K562 (cell line): ENCODE data around the gene GUCA1A. TPM values are rescaled to one million over a fixed set of nuclear protein-coding genes. Genes with fewer than 3 reads are reported as not detected.

Source experiments
- ATAC-seq: fragments of 200-7000 bp; cut with Tn5 transposase; 3 replicates; pipeline ENCODE4 v1.9.1; 2020; ENCODE audit warnings: moderate library complexity
- BruUV-seq: library from RNA; stranded (reverse); fragments of 400-500 nt; replicated peaks from 2 replicates; lab custom pipeline; 2021; lab: Mats Ljungman, UMichigan
- CTCF ChIA-PET: fragments of 300-600 bp; formaldehyde crosslinking; extraction: SDS; loops from one replicate; lab custom pipeline; 2021; ENCODE audit warnings: low intra/inter-chr PET ratio; lab: Yijun Ruan, JAX
- POLR2A ChIA-PET: fragments of 300-600, 350-650 bp; sonication (Branson Sonifier 250); formaldehyde crosslinking; extraction: SDS; loops from one replicate; lab custom pipeline; 2021; ENCODE audit warnings: antibody characterized with exemption, inconsistent platforms; lab: Yijun Ruan, JAX
- DNase-seq, 4 experiments: peaks; one replicate each; pipeline versions ENCODE4 v3.0.0 to v3.0.0-alpha.2; 2011 to 2018; ENCODE audit warnings: low spot score in 3 of 4, mixed read lengths in 3 of 4; ENCODE audit errors: extremely low read depth in 1 of 4
- FAIRE-seq: peaks from 2 replicates; lab custom pipeline; 2011; peaks lifted over from hg19 to GRCh38; lab: Jason Lieb, UNC
- H2AFZ ChIP-seq: 2 replicates; pipeline ENCODE4 v1.6.0; 2011; ENCODE audit warnings: low read depth, low read length, control low read depth, inconsistent platforms
- H3K27ac ChIP-seq: fragments of 200-600 bp; 3 replicates; pipeline ENCODE4 v1.8.0; 2011; ENCODE audit warnings: low read depth, mild to moderate bottlenecking, control low read depth, inconsistent platforms, low read length, moderate library complexity, mixed read lengths; ENCODE audit errors: extremely low read depth
- H3K27me3 ChIP-seq, 2 experiments: fragments of 300-600 bp in 1 of 2; 2 replicates in 1 of 2; 3 replicates in 1 of 2; pipeline versions ENCODE4 v1.6.0 to v1.8.0; 2011; ENCODE audit warnings: inconsistent platforms in 2 of 2, low read length in 2 of 2, mild to moderate bottlenecking in 1 of 2, mixed read lengths in 1 of 2, moderate library complexity in 1 of 2; ENCODE audit not compliant: control insufficient read depth in 2 of 2, insufficient read depth in 2 of 2
- H3K36me3 ChIP-seq: fragments of 300-600 bp; 3 replicates; pipeline ENCODE4 v1.8.0; 2011; ENCODE audit warnings: mild to moderate bottlenecking, low read length, inconsistent platforms; ENCODE audit not compliant: control insufficient read depth, insufficient read depth
- H3K4me1 ChIP-seq, 2 experiments: fragments of 200-600 bp in 1 of 2; replicated peaks in 1 of 2; 2 replicates in 1 of 2; 3 replicates in 1 of 2; pipeline versions ENCODE4 v1.5.1 to v1.8.0; 2011; ENCODE audit warnings: inconsistent platforms in 2 of 2, low read length in 2 of 2, mild to moderate bottlenecking in 1 of 2, mixed read lengths in 1 of 2, moderate library complexity in 1 of 2; ENCODE audit not compliant: control insufficient read depth in 2 of 2, insufficient read depth in 2 of 2
- H3K4me2 ChIP-seq: 2 replicates; pipeline ENCODE4 v1.6.1; 2011; ENCODE audit warnings: low read length, control low read depth, inconsistent platforms, mixed read lengths; ENCODE audit not compliant: insufficient read depth
- H3K4me3 ChIP-seq: fragments of 200-600 bp; sonication (generic), shearing (Covaris generic); 2 replicates; pipeline ENCODE4 v1.5.1; 2016; ENCODE audit warnings: control low read depth, inconsistent platforms
- H3K79me2 ChIP-seq: fragments of 200-600 bp; 3 replicates; pipeline ENCODE4 v1.8.0; 2011; ENCODE audit warnings: low read length, inconsistent platforms; ENCODE audit not compliant: control insufficient read depth, insufficient read depth
- H3K9ac ChIP-seq, 2 experiments: 2 replicates each; pipeline versions ENCODE4 v1.6.0 to v1.6.1; 2011; ENCODE audit warnings: low read depth in 2 of 2, low read length in 2 of 2, control low read depth in 1 of 2, inconsistent platforms in 1 of 2, mild to moderate bottlenecking in 1 of 2, mixed read lengths in 1 of 2; ENCODE audit not compliant: insufficient read depth in 1 of 2
- H3K9me1 ChIP-seq: one replicate; pipeline ENCODE4 v1.6.0; 2011; ENCODE audit warnings: inconsistent platforms, mild to moderate bottlenecking, low read length, moderate library complexity; ENCODE audit not compliant: control insufficient read depth, insufficient read depth
- H3K9me3 ChIP-seq: replicated peaks from 2 replicates; pipeline ENCODE4 v1.5.1; 2011; ENCODE audit warnings: low read depth, low read length, inconsistent platforms; ENCODE audit not compliant: control insufficient read depth, insufficient read depth
- H4K20me1 ChIP-seq: replicated peaks from 2 replicates; pipeline ENCODE4 v1.6.1; 2011; ENCODE audit warnings: low read length, inconsistent platforms, mixed read lengths; ENCODE audit not compliant: control insufficient read depth, insufficient read depth
- HDAC1 ChIP-seq, 2 experiments: fragments of 450-650 bp; IDR thresholded peaks; 2 replicates each; pipeline ENCODE4 v1.6.1; 2016 to 2017; ENCODE audit warnings: inconsistent platforms in 1 of 2, mild to moderate bottlenecking in 1 of 2, moderate library complexity in 1 of 2
- LEF1 ChIP-seq: fragments of 450-650 bp; IDR thresholded peaks from 2 replicates; pipeline ENCODE4 v1.6.1; 2016; ENCODE audit warnings: mild to moderate bottlenecking
- MYC ChIP-seq, 2 experiments: fragments of 250-450 bp in 1 of 2; sonication (Bioruptor Pico) in 1 of 2; IDR thresholded peaks; 2 replicates each; pipeline versions ENCODE4 v1.5.1 to v1.6.1; 2012 to 2021; ENCODE audit warnings: low read depth in 2 of 2, borderline replicate concordance in 1 of 2, improper control_type of control experiment in 1 of 2, low read length in 1 of 2, mild to moderate bottlenecking in 1 of 2, moderate library complexity in 1 of 2
- NR4A1 ChIP-seq, 2 experiments: fragments of 250-450 bp in 1 of 2; fragments of 450-650 bp in 1 of 2; sonication (Bioruptor Pico) in 1 of 2; IDR thresholded peaks; 2 replicates each; pipeline versions ENCODE4 v1.4.0 to v1.6.1; 2016 to 2020; ENCODE audit warnings: mild to moderate bottlenecking in 2 of 2, missing compliant biosample characterization in 1 of 2, missing genetic modification characterization in 1 of 2, moderate library complexity in 1 of 2
- SMARCC2 ChIP-seq: fragments of 450-650 bp; IDR thresholded peaks from 2 replicates; pipeline ENCODE4 v1.6.1; 2017; ENCODE audit warnings: antibody characterized with exemption, moderate library complexity, mild to moderate bottlenecking, low read depth
- WGBS: fragments of 100-300 bp; shearing (Covaris generic); methylation state at CpG from one replicate; pipeline ENCODE4 v1.1.6; 2016; ENCODE audit warnings: low coverage, mixed read lengths; ENCODE audit not compliant: insufficient coverage; ENCODE audit errors: missing lambda C conversion rate; 5-methylcytosine and 5-hydroxymethylcytosine counted together
- in situ Hi-C: fragments of 300-500 bp; cut with MboI; formaldehyde crosslinking; loops from 4 replicates; pipeline ENCODE4 v1.15.0; 2018; ENCODE audit warnings: inconsistent platforms, mixed read lengths
- intact Hi-C: fragments of 100-400 bp; cut with micrococcal nuclease; formaldehyde crosslinking; loops from 2 replicates; pipeline ENCODE4 v1.14.2; 2022
- polyA plus RNA-seq, 8 experiments: library from polyadenylated mRNA; depleted of rRNA in 4 of 8; stranded (reverse) in 5 of 8; unstranded in 3 of 8; fragments of >200 nt; fragmentation: Nextera tagmentation in 2 of 8; fragmentation: Illumina TruSeq in 1 of 8; extraction: Ambion mirVana in 2 of 8; extraction: Trizol in 1 of 8; gene quantifications; 2 replicates each; pipeline versions ENCODE4 v1.2.1 to v1.2.3, GENCODE V29; 2011 to 2014; ENCODE audit warnings: inconsistent platforms in 1 of 8, missing spikeins in 1 of 8
- total RNA-seq, 7 experiments: library from RNA; depleted of rRNA in 6 of 7; stranded (reverse); fragments of >200 nt in 6 of 7; fragmentation: Illumina TruSeq in 2 of 7; extraction: Trizol in 2 of 7; gene quantifications; 2 replicates each; pipeline versions ENCODE4 v1.2.1 to v1.2.3, GENCODE V29; 2011 to 2021; ENCODE audit warnings: low replicate concordance in 1 of 7
- TF ChIP-seq, protein P1 (sequence below): fragments of 450-650 bp; IDR thresholded peaks from 2 replicates; pipeline ENCODE4 v1.6.1; 2017; ENCODE audit warnings: antibody characterized with exemption, mild to moderate bottlenecking
- TF ChIP-seq, protein P2 (sequence below), 2 experiments: IDR thresholded peaks in 1 of 2; conservative IDR thresholded peaks in 1 of 2; 2 replicates each; pipeline ENCODE4 v1.6.1; 2016; ENCODE audit warnings: low read depth in 2 of 2, mild to moderate bottlenecking in 1 of 2, missing compliant biosample characterization in 1 of 2, missing genetic modification characterization in 1 of 2, moderate library complexity in 1 of 2

GUCA1A gene
- total and polyA plus RNA-seq, 9 of the 15 experiments (the other 6 are each of a cell fraction or from before 2014, with no cell fraction given) = not detected

DNA sequence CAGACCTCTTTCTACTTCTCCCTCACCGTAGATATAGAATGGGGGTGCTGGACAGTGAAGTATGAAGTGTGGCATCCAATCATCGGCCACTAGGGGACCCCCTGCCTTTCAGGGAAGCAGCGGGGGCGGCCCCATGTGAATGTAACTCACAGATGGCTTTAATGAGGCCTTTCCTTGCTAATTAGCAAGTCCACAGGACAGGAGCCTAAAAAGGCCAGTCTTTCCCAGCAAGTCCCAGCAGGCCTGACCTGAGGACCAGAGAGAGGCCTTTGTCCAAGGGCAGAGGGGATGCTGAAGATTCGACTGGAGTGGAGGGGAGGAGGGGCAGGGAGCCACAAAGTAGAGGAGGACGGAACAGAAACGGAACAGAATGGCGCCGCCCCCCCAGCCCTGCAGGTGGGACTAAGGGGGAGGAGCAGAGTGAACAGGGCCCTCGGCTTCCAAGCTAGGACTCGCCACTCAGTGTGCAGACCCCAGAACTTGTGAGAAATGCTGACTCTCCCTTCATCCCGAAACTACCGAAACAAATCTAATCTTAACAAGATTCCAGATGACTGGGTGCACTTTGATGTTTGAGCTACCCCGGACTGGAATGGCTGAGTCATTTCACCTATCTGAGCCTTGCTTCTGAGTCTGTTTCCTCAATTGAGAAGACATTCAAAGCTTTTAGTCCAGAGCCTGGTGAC is 36.5 kb upstream of the GUCA1A start (continued):
- 0 out of 2 replicates have a peak, but pooled peaks have one; percentile 78 for TF ChIP-seq SMARCC2
- TF ChIP-seq LEF1 = peak; percentile 99
- TF ChIP-seq NR4A1 (CRISPR knock-in tag; IDR thresholded peaks at IDR 0.05) = 0 out of 2 replicates have a peak, but pooled peaks have one; percentile 44
- TF ChIP-seq NR4A1 (tag; IDR thresholded peaks at IDR 0.05) = no peak
- TF ChIP-seq HDAC1 (IDR thresholded peaks at IDR 0.05) = peak; percentile 19 to 57; a peak in 1 of 4 replicates

DNA sequence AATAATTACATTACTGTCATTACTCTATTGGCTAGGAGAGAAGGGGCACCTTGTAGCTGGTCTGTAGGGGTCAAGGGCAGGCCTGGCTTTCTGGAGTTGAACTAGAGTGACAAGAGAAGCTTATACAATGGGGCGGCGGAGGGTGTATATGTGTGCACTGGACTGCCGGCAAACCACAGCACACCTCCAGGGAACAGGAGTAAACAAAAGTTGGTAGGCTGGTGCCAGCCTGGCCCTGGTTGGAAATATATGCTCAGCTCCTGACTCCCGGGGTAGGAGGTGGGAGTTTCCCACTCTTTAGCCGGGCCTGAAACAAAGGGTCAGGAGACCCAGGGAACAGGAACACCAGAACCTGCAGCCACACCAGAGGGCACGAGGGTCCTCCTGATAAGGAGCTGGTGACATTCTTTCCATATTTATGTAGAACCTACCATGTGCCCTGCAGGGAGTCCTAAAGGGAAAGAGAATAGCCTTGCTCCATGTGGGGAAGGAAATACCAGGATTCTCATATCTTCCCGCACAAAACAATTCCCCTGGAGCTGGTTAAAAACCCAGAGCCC is 35.9 kb upstream of the GUCA1A start:
- peak overlapping the region; percentile 70 for H3K27ac ChIP-seq
- no TSS peak for BruUV-seq
- no peaks in the 10 kb centered on the region for H4K20me1 ChIP-seq
- CTCF ChIA-PET = no interaction called here
- in situ Hi-C loops = no loop called here
- POLR2A ChIA-PET = interaction anchor here (0.7 to 1.6 kb wide), 13 partner anchors 9 to 193 kb away, joined by 3 to 8 read pairs (median 5); no protein-coding TSS in a partner anchor
- peaks cover 34 to 50% of the 10 kb centered on the region in 2 experiments for H3K4me1 ChIP-seq
- H3K27me3 ChIP-seq = no peaks in the 10 kb centered on the region
- 32% methylated on average over 7 of the region's 7 CpGs for WGBS
- 0 out of 2 replicates have a peak overlapping the region, but pooled peaks have one; percentile 1 for H3K4me3 ChIP-seq
- peak in 2 of 4 experiments; percentile 52 to 55 for DNase-seq
- peak; percentile 59 for ATAC-seq
- intact Hi-C loops = loop anchor here (1.0 to 2.0 kb wide), 3 partner anchors 30 to 93 kb away; no protein-coding TSS in a partner anchor
- peak overlapping the region; percentile 39 to 54; a peak in 3 of 4 replicates for H3K9ac ChIP-seq
- no peaks in the 10 kb centered on the region for H3K36me3 ChIP-seq
- H3K4me2 ChIP-seq = peak overlapping the region; percentile 69
- H2AFZ ChIP-seq = peak overlapping the region; percentile 89
- H3K9me1 ChIP-seq = no peaks in the 10 kb centered on the region
- no peaks in the 10 kb centered on the region for H3K79me2 ChIP-seq
- H3K9me3 ChIP-seq = no peaks in the 10 kb centered on the region
- no peak for FAIRE-seq
- TF ChIP-seq, protein P1, sequence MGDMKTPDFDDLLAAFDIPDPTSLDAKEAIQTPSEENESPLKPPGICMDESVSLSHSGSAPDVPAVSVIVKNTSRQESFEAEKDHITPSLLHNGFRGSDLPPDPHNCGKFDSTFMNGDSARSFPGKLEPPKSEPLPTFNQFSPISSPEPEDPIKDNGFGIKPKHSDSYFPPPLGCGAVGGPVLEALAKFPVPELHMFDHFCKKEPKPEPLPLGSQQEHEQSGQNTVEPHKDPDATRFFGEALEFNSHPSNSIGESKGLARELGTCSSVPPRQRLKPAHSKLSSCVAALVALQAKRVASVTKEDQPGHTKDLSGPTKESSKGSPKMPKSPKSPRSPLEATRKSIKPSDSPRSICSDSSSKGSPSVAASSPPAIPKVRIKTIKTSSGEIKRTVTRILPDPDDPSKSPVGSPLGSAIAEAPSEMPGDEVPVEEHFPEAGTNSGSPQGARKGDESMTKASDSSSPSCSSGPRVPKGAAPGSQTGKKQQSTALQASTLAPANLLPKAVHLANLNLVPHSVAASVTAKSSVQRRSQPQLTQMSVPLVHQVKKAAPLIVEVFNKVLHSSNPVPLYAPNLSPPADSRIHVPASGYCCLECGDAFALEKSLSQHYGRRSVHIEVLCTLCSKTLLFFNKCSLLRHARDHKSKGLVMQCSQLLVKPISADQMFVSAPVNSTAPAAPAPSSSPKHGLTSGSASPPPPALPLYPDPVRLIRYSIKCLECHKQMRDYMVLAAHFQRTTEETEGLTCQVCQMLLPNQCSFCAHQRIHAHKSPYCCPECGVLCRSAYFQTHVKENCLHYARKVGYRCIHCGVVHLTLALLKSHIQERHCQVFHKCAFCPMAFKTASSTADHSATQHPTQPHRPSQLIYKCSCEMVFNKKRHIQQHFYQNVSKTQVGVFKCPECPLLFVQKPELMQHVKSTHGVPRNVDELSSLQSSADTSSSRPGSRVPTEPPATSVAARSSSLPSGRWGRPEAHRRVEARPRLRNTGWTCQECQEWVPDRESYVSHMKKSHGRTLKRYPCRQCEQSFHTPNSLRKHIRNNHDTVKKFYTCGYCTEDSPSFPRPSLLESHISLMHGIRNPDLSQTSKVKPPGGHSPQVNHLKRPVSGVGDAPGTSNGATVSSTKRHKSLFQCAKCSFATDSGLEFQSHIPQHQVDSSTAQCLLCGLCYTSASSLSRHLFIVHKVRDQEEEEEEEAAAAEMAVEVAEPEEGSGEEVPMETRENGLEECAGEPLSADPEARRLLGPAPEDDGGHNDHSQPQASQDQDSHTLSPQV = peak; percentile 41
- TF ChIP-seq, protein P2, sequence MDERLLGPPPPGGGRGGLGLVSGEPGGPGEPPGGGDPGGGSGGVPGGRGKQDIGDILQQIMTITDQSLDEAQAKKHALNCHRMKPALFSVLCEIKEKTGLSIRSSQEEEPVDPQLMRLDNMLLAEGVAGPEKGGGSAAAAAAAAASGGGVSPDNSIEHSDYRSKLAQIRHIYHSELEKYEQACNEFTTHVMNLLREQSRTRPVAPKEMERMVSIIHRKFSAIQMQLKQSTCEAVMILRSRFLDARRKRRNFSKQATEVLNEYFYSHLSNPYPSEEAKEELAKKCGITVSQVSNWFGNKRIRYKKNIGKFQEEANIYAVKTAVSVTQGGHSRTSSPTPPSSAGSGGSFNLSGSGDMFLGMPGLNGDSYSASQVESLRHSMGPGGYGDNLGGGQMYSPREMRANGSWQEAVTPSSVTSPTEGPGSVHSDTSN (CRISPR knock-in tag; IDR thresholded peaks at IDR 0.05; ENCODE audit: low read depth) = no peak
- TF ChIP-seq, protein P2 (tag; conservative IDR thresholded peaks at IDR 0.05; ENCODE audit: low read depth) = peak; percentile 11; the same call in 1 of the 2 replicates
- TF ChIP-seq MYC (IDR thresholded peaks at IDR 0.05; ENCODE audit: low read depth, low read length) (peak; percentile 7; the same call in 1 of the 2 replicates), MYC (CRISPR knock-in tag; IDR thresholded peaks at IDR 0.05; ENCODE audit: borderline replicate concordance, low read depth) (no peak)
